ENCODE measurements around the gene RBFOX2.

- TF ChIP-seq FOXS1 (CRISPR knock-in tag; IDR thresholded peaks at IDR 0.05) (no peak), REST (IDR thresholded peaks at IDR 0.05) (no peak), NR3C1 (IDR thresholded peaks at IDR 0.05) (no peak), CTCF (IDR thresholded peaks at IDR 0.05) (no peak), POLR2AphosphoS2 (conservative IDR thresholded peaks at IDR 0.05; ENCODE audit: low read length) (no peak), USF2 (IDR thresholded peaks at IDR 0.05) (no peak), JUNB (IDR thresholded peaks at IDR 0.05) (no peak), POLR2A (IDR thresholded peaks at IDR 0.05; ENCODE audit: low read length) (no peak), FOSL2 (IDR thresholded peaks at IDR 0.05) (no peak), FOSL2 (CRISPR knock-in tag; IDR thresholded peaks at IDR 0.05) (no peak), MAFK (IDR thresholded peaks at IDR 0.05; ENCODE audit: partially characterized antibody) (no peak), HMGXB4 (CRISPR knock-in tag; IDR thresholded peaks at IDR 0.05; ENCODE audit: borderline replicate concordance) (no peak), EP300 (IDR thresholded peaks at IDR 0.05) (no peak), MAZ (IDR thresholded peaks at IDR 0.05; ENCODE audit: borderline replicate concordance, low read depth, low read length) (no peak)
These were observed 28.4 kb upstream of the RBFOX2 start for GRCh38 chr22:36056980-36057379.
